GM21717 (cell line): Measurements from ENCODE around the gene GRM8.
"Not testable (repeated sequence)": the region's sequence is repeated elsewhere in the genome, so short reads cannot be mapped to it uniquely, and the experiment has no call there.

Source experiments
- ATAC-seq: cut with Tn5 transposase; IDR thresholded peaks from one replicate; pipeline ENCODE4 v1.9.1; 2021; ENCODE audit warnings: mild to moderate bottlenecking, moderate library complexity; ENCODE audit not compliant: unreplicated experiment

Gene GRM8

GRCh38 chr7:126685018-126685573, 567.6 kb downstream of the GRM8 start:
- ATAC-seq, result no peak

- no peak for ATAC-seq
Measured at GRCh38 chr7:126682176-126682575, 570.6 kb downstream of the GRM8 start.

- ATAC-seq, result not testable (repeated sequence)
Measured at GRCh38 chr7:126668762-126669161, 584.0 kb downstream of the GRM8 start.

- ATAC-seq, result no peak
Measured at GRCh38 chr7:126668367-126668752, 584.4 kb downstream of the GRM8 start.

- ATAC-seq, result no peak
Measured at GRCh38 chr7:126667742-126668366, 584.9 kb downstream of the GRM8 start.

GRCh38 chr7:126662856-126663255, 589.9 kb downstream of the GRM8 start:
- ATAC-seq, result no peak

GRCh38 chr7:126659124-126659523, 593.6 kb downstream of the GRM8 start:
- ATAC-seq, result peak; percentile 79

- ATAC-seq, result no peak
Measured at GRCh38 chr7:126658684-126659083, 594.1 kb downstream of the GRM8 start.

- ATAC-seq, result peak; percentile 96
Measured at GRCh38 chr7:126657599-126658358, 595.0 kb downstream of the GRM8 start.

GRCh38 chr7:126657137-126657536, 595.6 kb downstream of the GRM8 start:
- ATAC-seq, result no peak

GRCh38 chr7:126656165-126656564, 596.6 kb downstream of the GRM8 start:
- no peak for ATAC-seq

- ATAC-seq, result no peak
Measured at GRCh38 chr7:126637538-126637937, 615.2 kb downstream of the GRM8 start.

- no peak for ATAC-seq
Measured at GRCh38 chr7:126635545-126635944, 617.2 kb downstream of the GRM8 start.

GRCh38 chr7:126608339-126608776, 644.4 kb downstream of the GRM8 start:
- no peak for ATAC-seq

- no peak for ATAC-seq
Measured at GRCh38 chr7:126606331-126606730, 646.4 kb downstream of the GRM8 start.

GRCh38 chr7:126605553-126605952, 647.2 kb downstream of the GRM8 start:
- no peak for ATAC-seq

- no peak for ATAC-seq
Measured at GRCh38 chr7:126605056-126605455, 647.7 kb downstream of the GRM8 start.

- no peak for ATAC-seq
Measured at GRCh38 chr7:126589068-126589684, 663.6 kb downstream of the GRM8 start.

GRCh38 chr7:126578338-126578737, 674.4 kb downstream of the GRM8 start:
- no peak for ATAC-seq

GRCh38 chr7:126574276-126575250, 678.2 kb downstream of the GRM8 start:
- ATAC-seq, result no peak

GRCh38 chr7:126570845-126571244, 681.9 kb downstream of the GRM8 start:
- ATAC-seq, result no peak
